Esophagus squamous epithelium (tissue), 5 donors: ENCODE measurements around the gene APMAP. TPM values are rescaled to one million over a fixed set of nuclear protein-coding genes. Genes with fewer than 3 reads are reported as not detected.
A peak's percentile ranks its signal among the peaks of the same experiment; 100 is the strongest.

Source experiments
- DNase-seq: peaks from one replicate; lab custom pipeline; 2025; lab: John Stamatoyannopoulos, UW
- H3K27ac ChIP-seq, 4 donors: fragments of 200-600 bp; sonication (generic); one replicate each; pipeline ENCODE4 v1.5.1; 2016 to 2019; ENCODE audit warnings: mild to moderate bottlenecking in 1 of 4
- H3K27me3 ChIP-seq, 4 donors: fragments of 200-600 bp; sonication (generic); 1 replicate in 3 of 4; 2 replicates in 1 of 4; pipeline versions ENCODE4 v1.5.1 to v1.6.0; 2017 to 2021; ENCODE audit warnings: antibody characterized with exemption in 1 of 4
- H3K36me3 ChIP-seq, 3 donors: fragments of 200-600 bp; sonication (generic); one replicate each; pipeline ENCODE4 v1.5.1; 2016 to 2019
- H3K4me1 ChIP-seq, 3 donors: fragments of 200-600 bp; sonication (generic); one replicate each; pipeline ENCODE4 v1.5.1; 2017 to 2019
- H3K4me3 ChIP-seq, 4 donors: fragments of 200-600 bp; sonication (generic); 1 replicate in 3 of 4; 2 replicates in 1 of 4; pipeline ENCODE4 v1.5.1; 2016 to 2019; ENCODE audit warnings: mild to moderate bottlenecking in 2 of 4, moderate library complexity in 1 of 4
- H3K9me3 ChIP-seq, 3 donors: fragments of 200-600 bp; sonication (generic); one replicate each; pipeline ENCODE4 v1.5.1; 2016 to 2019
- POLR2A ChIP-seq, 4 donors: fragments of 450-650 bp; IDR thresholded peaks; one replicate each; pipeline ENCODE4 v1.6.1; 2017; ENCODE audit warnings: antibody characterized with exemption in 4 of 4, mild to moderate bottlenecking in 4 of 4, moderate library complexity in 3 of 4
- WGBS, 2 donors: methylation state at CpG; one replicate each; pipeline ENCODE4 v1.1.5; 2018; 5-methylcytosine and 5-hydroxymethylcytosine counted together
- intact Hi-C: fragments of 100-400 bp; cut with DNase I; formaldehyde crosslinking; loops from one replicate; pipeline ENCODE4 v1.15.0; 2022
- total RNA-seq, 4 donors: library from RNA; depleted of rRNA; stranded (reverse); fragments of >200 nt; gene quantifications; one replicate each; pipeline ENCODE4 v1.1.0, GENCODE V29; 2016
- TF ChIP-seq, protein P1 (sequence below), 6 experiments: fragments of 450-650 bp in 4 of 6; fragments of 200-600 bp in 2 of 6; sonication (generic) in 2 of 6; IDR thresholded peaks; one replicate each; pipeline ENCODE4 v1.5.1; 2016 to 2019; ENCODE audit warnings: antibody characterized with exemption in 6 of 6, mild to moderate bottlenecking in 4 of 6, moderate library complexity in 4 of 6
- donor health status: DM: yes; HTN: yes; CAD: no.

The APMAP gene
- total RNA-seq, 4 donors from 2014 or later = 16.7 to 38.4 (median 25.6) TPM

DNA sequence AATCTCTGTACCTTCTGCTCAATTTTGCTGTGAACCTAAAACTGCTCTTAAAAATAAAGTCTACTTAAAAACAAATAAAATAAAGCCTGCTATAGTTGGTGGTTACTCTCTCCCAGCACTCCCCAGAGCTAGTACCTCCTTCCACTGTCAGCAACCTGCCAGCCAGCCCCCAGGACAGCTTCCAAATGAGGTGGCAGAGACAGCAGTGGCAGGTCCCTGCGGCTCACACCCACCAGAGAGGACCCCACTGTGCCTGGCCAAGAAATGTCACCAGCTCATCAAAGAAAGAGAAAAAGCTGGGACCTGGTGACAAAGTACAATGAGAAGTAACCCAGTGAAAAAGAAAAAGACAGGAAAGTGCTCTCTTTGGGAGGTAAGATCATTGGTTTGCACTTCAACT, 15.2 kb downstream of the APMAP start:
- TF ChIP-seq, protein P1, sequence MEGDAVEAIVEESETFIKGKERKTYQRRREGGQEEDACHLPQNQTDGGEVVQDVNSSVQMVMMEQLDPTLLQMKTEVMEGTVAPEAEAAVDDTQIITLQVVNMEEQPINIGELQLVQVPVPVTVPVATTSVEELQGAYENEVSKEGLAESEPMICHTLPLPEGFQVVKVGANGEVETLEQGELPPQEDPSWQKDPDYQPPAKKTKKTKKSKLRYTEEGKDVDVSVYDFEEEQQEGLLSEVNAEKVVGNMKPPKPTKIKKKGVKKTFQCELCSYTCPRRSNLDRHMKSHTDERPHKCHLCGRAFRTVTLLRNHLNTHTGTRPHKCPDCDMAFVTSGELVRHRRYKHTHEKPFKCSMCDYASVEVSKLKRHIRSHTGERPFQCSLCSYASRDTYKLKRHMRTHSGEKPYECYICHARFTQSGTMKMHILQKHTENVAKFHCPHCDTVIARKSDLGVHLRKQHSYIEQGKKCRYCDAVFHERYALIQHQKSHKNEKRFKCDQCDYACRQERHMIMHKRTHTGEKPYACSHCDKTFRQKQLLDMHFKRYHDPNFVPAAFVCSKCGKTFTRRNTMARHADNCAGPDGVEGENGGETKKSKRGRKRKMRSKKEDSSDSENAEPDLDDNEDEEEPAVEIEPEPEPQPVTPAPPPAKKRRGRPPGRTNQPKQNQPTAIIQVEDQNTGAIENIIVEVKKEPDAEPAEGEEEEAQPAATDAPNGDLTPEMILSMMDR (IDR thresholded peaks at IDR 0.05) = no peak
- no peak for TF ChIP-seq POLR2A (IDR thresholded peaks at IDR 0.05)
- intact Hi-C loops = no loop called here
- Histone ChIP-seq H3K9me3 (peaks cover 0 to 4% (median 3%) of the 10 kb centered on the region in 3 donors), H3K36me3 (peaks cover 4 to 89% (median 10%) of the 10 kb centered on the region in 3 donors), H3K4me3 (no peak overlapping the region), H3K4me1 (peaks cover 0 to 3% (median 0%) of the 10 kb centered on the region in 3 donors), H3K27me3 (no peaks in the 10 kb centered on the region), H3K27ac (peak overlapping the region in 1 of 4 donors; percentile 45)
- no peak for DNase-seq
- WGBS, 2 donors = 100% methylated on average over 1 of the region's 1 CpG; no CpG with 5 or more reads in 1 of the 2 donors

DNA sequence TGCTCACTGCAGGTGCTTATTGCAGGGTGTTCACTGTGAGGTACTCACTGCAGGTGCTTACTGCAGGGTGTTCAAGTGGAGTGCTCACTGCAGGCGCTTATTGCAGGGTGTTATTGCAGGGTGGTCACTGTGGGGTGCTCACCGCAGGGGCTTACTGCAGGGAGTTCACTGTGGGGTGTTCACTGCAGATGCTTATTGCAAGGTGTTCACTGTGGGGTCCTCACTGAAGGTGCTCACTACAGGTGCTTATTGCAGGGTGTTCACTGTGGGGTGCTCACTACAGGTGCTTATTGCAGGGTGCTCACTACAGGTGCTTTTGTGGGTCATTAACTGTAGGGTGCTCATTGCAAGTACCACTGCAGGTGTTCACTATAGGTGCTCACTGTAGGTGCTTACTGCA, 20.2 kb downstream of the APMAP start:
- H3K36me3 ChIP-seq = peaks cover 11 to 89% (median 21%) of the 10 kb centered on the region in 3 donors
- no peak for TF ChIP-seq POLR2A (IDR thresholded peaks at IDR 0.05)
- TF ChIP-seq, protein P1 (IDR thresholded peaks at IDR 0.05) = no peak
- H3K4me1 ChIP-seq = no peaks in the 10 kb centered on the region
- H3K27ac ChIP-seq = no peak overlapping the region
- peaks cover 0 to 3% (median 0%) of the 10 kb centered on the region in 3 donors for H3K9me3 ChIP-seq
- intact Hi-C loops = no loop called here
- no peak overlapping the region for H3K4me3 ChIP-seq
- H3K27me3 ChIP-seq = no peaks in the 10 kb centered on the region
- 100% methylated on average over 1 of the region's 2 CpGs; no CpG with 5 or more reads in 1 of the 2 donors for WGBS, 2 donors
- DNase-seq = no peak

DNA sequence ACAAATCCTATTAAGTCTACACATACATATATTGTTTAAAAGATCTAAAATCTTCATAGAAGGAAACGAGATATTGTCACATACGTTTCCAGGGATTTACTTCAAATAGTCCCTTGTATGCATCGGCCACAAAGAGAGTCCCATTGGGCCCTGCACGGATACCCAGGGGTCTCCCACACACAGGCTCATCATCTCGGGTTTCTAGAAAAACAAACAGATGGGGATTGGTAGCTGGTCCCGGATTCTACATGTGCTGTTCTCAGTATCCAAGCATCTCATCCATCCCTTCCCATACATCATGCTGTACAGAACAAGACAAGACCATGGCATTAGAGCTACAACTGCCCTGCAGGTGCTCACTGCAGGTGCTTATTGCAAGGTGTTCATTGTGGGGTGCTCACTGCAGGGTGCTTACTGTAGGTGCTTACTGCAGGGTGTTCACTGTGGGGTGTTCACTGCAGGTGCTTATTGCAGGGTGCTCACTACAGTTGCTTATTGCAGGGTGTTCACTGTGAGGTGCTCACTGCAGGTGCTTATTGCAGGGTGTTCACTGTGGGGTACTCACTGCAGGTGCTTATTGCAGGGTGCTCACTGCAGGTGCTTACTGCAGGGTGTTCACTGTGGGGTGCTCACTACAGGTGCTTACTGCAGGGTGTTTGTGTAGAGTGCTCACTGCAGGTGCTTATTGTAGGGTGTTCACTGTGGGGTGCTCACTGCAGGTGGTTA, 21.0 kb downstream of the APMAP start:
- WGBS, 2 donors = 81 to 90% methylated on average over 5 to 6 of the region's 6 CpGs
- intact Hi-C loops = no loop called here
- TF ChIP-seq POLR2A (IDR thresholded peaks at IDR 0.05) = no peak
- TF ChIP-seq, protein P1 (IDR thresholded peaks at IDR 0.05) = no peak
- Histone ChIP-seq H3K9me3 (peaks cover 0 to 3% (median 0%) of the 10 kb centered on the region in 3 donors), H3K27me3 (no peaks in the 10 kb centered on the region), H3K4me1 (no peaks in the 10 kb centered on the region), H3K27ac (no peak overlapping the region), H3K4me3 (no peak overlapping the region), H3K36me3 (peaks cover 11 to 89% (median 21%) of the 10 kb centered on the region in 3 donors)
- DNase-seq = no peak

DNA sequence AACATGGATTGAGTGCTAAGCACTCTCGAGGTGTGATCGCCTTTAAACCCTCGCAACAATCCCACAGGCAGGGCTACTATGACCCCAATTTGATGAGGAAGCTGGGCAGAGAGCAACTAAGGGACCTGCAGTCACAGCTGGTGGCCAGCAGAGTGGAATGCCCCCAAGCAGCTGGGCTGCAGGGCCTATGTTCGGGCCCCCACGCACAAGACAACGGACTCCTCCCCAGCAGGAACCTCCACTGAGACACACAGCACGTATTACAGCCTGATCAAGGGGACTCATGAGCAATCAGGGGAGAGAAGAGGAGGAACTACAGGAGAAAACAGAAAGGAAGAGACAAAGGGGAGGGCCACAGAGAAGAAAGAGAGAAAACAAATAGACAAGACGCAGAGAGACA, 21.8 kb downstream of the APMAP start:
- intact Hi-C loops = no loop called here
- H3K27me3 ChIP-seq = no peaks in the 10 kb centered on the region
- no peak for DNase-seq
- WGBS, 2 donors = 85 to 90% methylated on average over 5 to 8 of the region's 8 CpGs
- peaks cover 0 to 1% (median 0%) of the 10 kb centered on the region in 3 donors for H3K9me3 ChIP-seq
- H3K4me3 ChIP-seq = no peak overlapping the region
- peaks cover 15 to 89% (median 21%) of the 10 kb centered on the region in 3 donors for H3K36me3 ChIP-seq
- TF ChIP-seq, protein P1 (IDR thresholded peaks at IDR 0.05) = no peak
- TF ChIP-seq POLR2A (IDR thresholded peaks at IDR 0.05) = no peak
- H3K27ac ChIP-seq = no peak overlapping the region
- no peaks in the 10 kb centered on the region for H3K4me1 ChIP-seq

DNA sequence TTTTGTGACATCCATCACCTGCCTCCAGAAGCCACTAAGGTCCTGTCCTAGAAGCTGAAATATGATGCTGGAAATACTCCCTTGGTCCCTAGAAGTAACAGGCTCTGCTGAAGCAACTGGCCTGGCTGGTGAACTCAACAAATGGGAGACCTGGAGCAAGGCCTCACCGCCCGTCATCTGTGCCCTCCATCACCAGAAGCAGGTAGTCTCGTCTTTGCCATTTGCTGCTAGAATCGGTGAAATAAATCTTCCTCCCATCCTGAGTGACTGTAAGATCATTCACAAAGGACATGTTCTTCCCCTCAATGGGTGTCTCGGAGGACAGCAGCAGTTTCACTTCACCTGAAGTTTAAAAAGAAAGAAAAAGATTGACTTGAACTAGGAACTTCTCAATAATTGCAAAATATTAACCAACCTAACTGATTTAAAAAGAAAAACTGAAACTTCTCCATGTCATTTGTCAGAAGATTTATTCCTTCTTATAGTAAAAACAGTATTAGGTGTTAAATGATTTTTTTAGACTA, 22.5 kb downstream of the APMAP start:
- no peak for DNase-seq
- Histone ChIP-seq H3K4me3 (no peak overlapping the region), H3K4me1 (no peaks in the 10 kb centered on the region), H3K36me3 (peaks cover 15 to 89% (median 21%) of the 10 kb centered on the region in 3 donors), H3K27ac (no peak overlapping the region), H3K27me3 (no peaks in the 10 kb centered on the region), H3K9me3 (no peaks in the 10 kb centered on the region)
- TF ChIP-seq, protein P1 (IDR thresholded peaks at IDR 0.05) = no peak
- no peak for TF ChIP-seq POLR2A (IDR thresholded peaks at IDR 0.05)
- WGBS, 2 donors = 89 to 93% methylated on average over 5 of the region's 5 CpGs
- intact Hi-C loops = no loop called here
